Thymus (tissue), 11 donors: ENCODE measurements around the gene INAFM2. TPM values are rescaled to one million over a fixed set of nuclear protein-coding genes. Genes with fewer than 3 reads are reported as not detected.

ENCODE experiments used
- DNase-seq, 9 donors: peaks; one replicate each; pipeline ENCODE4 v3.0.0-alpha.2; 2013; ENCODE audit warnings: low spot score in 9 of 9, low read depth in 6 of 9, missing footprints in 1 of 9
- H3K27ac ChIP-seq, 2 donors: one replicate each; pipeline ENCODE4 v1.5.1; 2013; ENCODE audit warnings: control low read depth in 1 of 2, low read depth in 1 of 2, low read length in 1 of 2, mild to moderate bottlenecking in 1 of 2, moderate library complexity in 1 of 2
- H3K27me3 ChIP-seq, 2 donors: one replicate each; pipeline ENCODE4 v1.5.1; 2013; ENCODE audit warnings: low read length in 1 of 2; ENCODE audit not compliant: control insufficient read depth in 2 of 2, insufficient read depth in 1 of 2
- H3K36me3 ChIP-seq, 2 donors: one replicate each; pipeline ENCODE4 v1.5.1; 2013; ENCODE audit warnings: low read length in 1 of 2, mild to moderate bottlenecking in 1 of 2, moderate library complexity in 1 of 2; ENCODE audit not compliant: control insufficient read depth in 2 of 2, insufficient read depth in 2 of 2
- H3K4me1 ChIP-seq, 2 donors: one replicate each; pipeline ENCODE4 v1.5.1; 2013; ENCODE audit warnings: low read length in 2 of 2; ENCODE audit not compliant: control insufficient read depth in 2 of 2, insufficient read depth in 2 of 2
- H3K4me3 ChIP-seq, 2 donors: one replicate each; pipeline ENCODE4 v1.5.1; 2013; ENCODE audit warnings: low read length in 2 of 2, control low read depth in 1 of 2, mild to moderate bottlenecking in 1 of 2
- H3K9me3 ChIP-seq, 2 donors: one replicate each; pipeline ENCODE4 v1.5.1; 2013; ENCODE audit warnings: low read length in 1 of 2, mild to moderate bottlenecking in 1 of 2; ENCODE audit not compliant: control insufficient read depth in 2 of 2, insufficient read depth in 1 of 2
- WGBS: extraction: QIAGEN DNeasy Blood & Tissue Kit; methylation state at CpG from one replicate; pipeline ENCODE4 v1.1.7; 2013; 5-methylcytosine and 5-hydroxymethylcytosine counted together
- polyA plus RNA-seq: library from polyadenylated mRNA; stranded (reverse); fragments of 200-250 nt; gene quantifications from one replicate; pipeline ENCODE4 v1.2.3, GENCODE V29; 2013
- total RNA-seq: library from RNA; stranded (reverse); fragments of 120-200 nt; gene quantifications from one replicate; pipeline ENCODE4 v1.2.4, GENCODE V29; 2013
- donor health status: healthy.

INAFM2 gene
- total and polyA plus RNA-seq, 2 donors, result 10.1 to 12.8 TPM

GRCh38 chr15:40292246-40292645, 31.2 kb upstream of the INAFM2 start:
- peaks cover 0 to 5% of the 10 kb centered on the region in 2 donors for H3K4me1 ChIP-seq
- 98% methylated on average over 3 of the region's 3 CpGs for WGBS
- no peak overlapping the region for H3K4me3 ChIP-seq
- H3K27me3 ChIP-seq, result no peaks in the 10 kb centered on the region
- H3K36me3 ChIP-seq, result peaks cover 23 to 33% of the 10 kb centered on the region in 2 donors
- H3K9me3 ChIP-seq, result no peaks in the 10 kb centered on the region
- no peak for DNase-seq
- no peak overlapping the region for H3K27ac ChIP-seq

GRCh38 chr15:40293006-40293405, 30.5 kb upstream of the INAFM2 start:
- Histone ChIP-seq H3K4me1 (peaks cover 0 to 5% of the 10 kb centered on the region in 2 donors), H3K36me3 (peaks cover 25 to 34% of the 10 kb centered on the region in 2 donors), H3K27me3 (no peaks in the 10 kb centered on the region), H3K27ac (no peak overlapping the region), H3K4me3 (no peak overlapping the region), H3K9me3 (no peaks in the 10 kb centered on the region)
- no peak for DNase-seq

- 96% methylated on average over 20 of the region's 20 CpGs for WGBS
- no peak overlapping the region for H3K27ac ChIP-seq
- H3K36me3 ChIP-seq, result peaks cover 37 to 39% of the 10 kb centered on the region in 2 donors
- no peak overlapping the region for H3K4me3 ChIP-seq
- no peaks in the 10 kb centered on the region for H3K9me3 ChIP-seq
- peaks cover 0 to 5% of the 10 kb centered on the region in 2 donors for H3K4me1 ChIP-seq
- no peak for DNase-seq
- H3K27me3 ChIP-seq, result no peaks in the 10 kb centered on the region
Measured at GRCh38 chr15:40293905-40294895, 29.3 kb upstream of the INAFM2 start.

GRCh38 chr15:40295297-40295696, 28.2 kb upstream of the INAFM2 start:
- DNase-seq, result no peak
- H3K9me3 ChIP-seq, result peaks cover 0 to 5% of the 10 kb centered on the region in 2 donors
- H3K4me3 ChIP-seq, result no peak overlapping the region
- 98% methylated on average over 1 of the region's 1 CpG for WGBS
- H3K27me3 ChIP-seq, result no peaks in the 10 kb centered on the region
- H3K4me1 ChIP-seq, result peaks cover 0 to 5% of the 10 kb centered on the region in 2 donors
- H3K27ac ChIP-seq, result no peak overlapping the region
- peaks cover 33 to 35% of the 10 kb centered on the region in 2 donors for H3K36me3 ChIP-seq

- DNase-seq, result no peak
- 89% methylated on average over 12 of the region's 12 CpGs for WGBS
Measured at GRCh38 chr15:40295877-40296560, 27.5 kb upstream of the INAFM2 start.

GRCh38 chr15:40296561-40297230, 26.8 kb upstream of the INAFM2 start:
- H3K4me1 ChIP-seq, result peaks cover 0 to under 1% of the 10 kb centered on the region in 2 donors
- 96% methylated on average over 5 of the region's 5 CpGs for WGBS
- H3K27me3 ChIP-seq, result no peaks in the 10 kb centered on the region
- H3K27ac ChIP-seq, result no peak overlapping the region
- H3K9me3 ChIP-seq, result peaks cover 0 to 8% of the 10 kb centered on the region in 2 donors
- DNase-seq, result no peak
- H3K36me3 ChIP-seq, result peaks cover 39 to 42% of the 10 kb centered on the region in 2 donors
- no peak overlapping the region for H3K4me3 ChIP-seq

More at GRCh38 chr15:40295877-40296560, 27.5 kb upstream of the INAFM2 start:
- no peaks in the 10 kb centered on the region for H3K27me3 ChIP-seq
- peaks cover 35% of the 10 kb centered on the region in 2 donors for H3K36me3 ChIP-seq
- peaks cover 0 to 2% of the 10 kb centered on the region in 2 donors for H3K4me1 ChIP-seq
- no peak overlapping the region for H3K4me3 ChIP-seq
- H3K27ac ChIP-seq, result no peak overlapping the region
- H3K9me3 ChIP-seq, result peaks cover 0 to 8% of the 10 kb centered on the region in 2 donors

- peaks cover 0 to 3% of the 10 kb centered on the region in 2 donors for H3K4me1 ChIP-seq
- H3K4me3 ChIP-seq, result no peak overlapping the region
- peaks cover 41 to 43% of the 10 kb centered on the region in 2 donors for H3K36me3 ChIP-seq
- H3K27me3 ChIP-seq, result no peaks in the 10 kb centered on the region
- WGBS, result 98% methylated on average over 10 of the region's 10 CpGs
- DNase-seq, result no peak
- H3K27ac ChIP-seq, result no peak overlapping the region
- H3K9me3 ChIP-seq, result peaks cover 0 to 8% of the 10 kb centered on the region in 2 donors
Measured at GRCh38 chr15:40297356-40297755, 26.1 kb upstream of the INAFM2 start.

GRCh38 chr15:40298216-40298935, 25.1 kb upstream of the INAFM2 start:
- peaks cover 41 to 48% of the 10 kb centered on the region in 2 donors for H3K36me3 ChIP-seq
- no peak overlapping the region for H3K4me3 ChIP-seq
- H3K27me3 ChIP-seq, result no peaks in the 10 kb centered on the region
- no peak overlapping the region for H3K27ac ChIP-seq
- peaks cover 0 to 8% of the 10 kb centered on the region in 2 donors for H3K9me3 ChIP-seq
- 96% methylated on average over 17 of the region's 17 CpGs for WGBS
- peaks cover 0 to 3% of the 10 kb centered on the region in 2 donors for H3K4me1 ChIP-seq
- DNase-seq, result no peak
